Dermis blood vessel endothelial cell (primary cell): ENCODE results near the gene SLN. TPM values are rescaled to one million over a fixed set of nuclear protein-coding genes. Genes with fewer than 3 reads are reported as not detected.
A peak's percentile ranks its signal among the peaks of the same experiment; 100 is the strongest.

Source experiments
- DNase-seq: peaks from one replicate; pipeline ENCODE4 v3.0.0; 2010
- total RNA-seq: library from RNA; depleted of rRNA; stranded (reverse); fragments of >200 nt; gene quantifications from 2 replicates; pipeline ENCODE4 v1.2.3, GENCODE V29; 2014

Gene SLN
- total RNA-seq, 1 donor from 2014 or later = not detected

- no peak for DNase-seq
Observed at GRCh38 chr11:107719073-107719472, 7.2 kb upstream of the SLN start.

GRCh38 chr11:107716884-107717532, 5.2 kb upstream of the SLN start:
- DNase-seq = no peak

- no peak for DNase-seq
Observed at GRCh38 chr11:107713009-107713408, 1.2 kb upstream of the SLN start.

GRCh38 chr11:107710301-107710700, 1.6 kb downstream of the SLN start:
- DNase-seq = no peak

GRCh38 chr11:107708792-107709191, 3.1 kb downstream of the SLN start:
- DNase-seq = no peak

GRCh38 chr11:107707807-107708206, 4.0 kb downstream of the SLN start:
- no peak for DNase-seq

- DNase-seq = no peak
Observed at GRCh38 chr11:107707215-107707671, 4.6 kb downstream of the SLN start.

- no peak for DNase-seq
Observed at GRCh38 chr11:107706531-107706930, 5.3 kb downstream of the SLN start.

GRCh38 chr11:107705027-107705426, 6.8 kb downstream of the SLN start:
- DNase-seq = peak; percentile 59

GRCh38 chr11:107704451-107704850, 7.4 kb downstream of the SLN start:
- DNase-seq = no peak

- DNase-seq = no peak
Observed at GRCh38 chr11:107702723-107703122, 9.1 kb downstream of the SLN start.

GRCh38 chr11:107702109-107702660, 9.7 kb downstream of the SLN start:
- no peak for DNase-seq

- no peak for DNase-seq
Observed at GRCh38 chr11:107699371-107700285, 12.2 kb downstream of the SLN start.

GRCh38 chr11:107697291-107697690, 14.6 kb downstream of the SLN start:
- DNase-seq = no peak

- DNase-seq = peak; percentile 92
Observed at GRCh38 chr11:107696140-107696539, 15.7 kb downstream of the SLN start.

GRCh38 chr11:107695446-107695845, 16.4 kb downstream of the SLN start:
- no peak for DNase-seq

GRCh38 chr11:107691000-107691750, 20.7 kb downstream of the SLN start:
- peak; percentile 11 for DNase-seq

GRCh38 chr11:107689317-107690202, 22.3 kb downstream of the SLN start:
- DNase-seq = peak; percentile 80

GRCh38 chr11:107688322-107688918, 23.4 kb downstream of the SLN start:
- DNase-seq = no peak

- no peak for DNase-seq
Observed at GRCh38 chr11:107683807-107684206, 28.0 kb downstream of the SLN start.

GRCh38 chr11:107683061-107683460, 28.8 kb downstream of the SLN start:
- no peak for DNase-seq
